HG03108 (cell line): ENCODE measurements around the gene RASD1.

Experiments
- ATAC-seq: cut with Tn5 transposase; IDR thresholded peaks from one replicate; pipeline ENCODE4 v1.9.1; 2021; ENCODE audit warnings: moderate library complexity; ENCODE audit not compliant: unreplicated experiment

RASD1 gene

GRCh38 chr17:17448076-17448475, 48.1 kb downstream of the RASD1 start:
- ATAC-seq = no peak

- ATAC-seq = no peak
Measured at GRCh38 chr17:17447264-17447663, 48.9 kb downstream of the RASD1 start.

- no peak for ATAC-seq
Measured at GRCh38 chr17:17446666-17447155, 49.5 kb downstream of the RASD1 start.

GRCh38 chr17:17445925-17446665, 50.1 kb downstream of the RASD1 start:
- no peak for ATAC-seq

GRCh38 chr17:17445296-17445924, 50.8 kb downstream of the RASD1 start:
- no peak for ATAC-seq
